ENCODE data around the gene ANKRD45.
"Not testable (repeated sequence)": the region's sequence is repeated elsewhere in the genome, so short reads cannot be mapped to it uniquely, and the experiment has no call there.

ANKRD45 gene

DNA sequence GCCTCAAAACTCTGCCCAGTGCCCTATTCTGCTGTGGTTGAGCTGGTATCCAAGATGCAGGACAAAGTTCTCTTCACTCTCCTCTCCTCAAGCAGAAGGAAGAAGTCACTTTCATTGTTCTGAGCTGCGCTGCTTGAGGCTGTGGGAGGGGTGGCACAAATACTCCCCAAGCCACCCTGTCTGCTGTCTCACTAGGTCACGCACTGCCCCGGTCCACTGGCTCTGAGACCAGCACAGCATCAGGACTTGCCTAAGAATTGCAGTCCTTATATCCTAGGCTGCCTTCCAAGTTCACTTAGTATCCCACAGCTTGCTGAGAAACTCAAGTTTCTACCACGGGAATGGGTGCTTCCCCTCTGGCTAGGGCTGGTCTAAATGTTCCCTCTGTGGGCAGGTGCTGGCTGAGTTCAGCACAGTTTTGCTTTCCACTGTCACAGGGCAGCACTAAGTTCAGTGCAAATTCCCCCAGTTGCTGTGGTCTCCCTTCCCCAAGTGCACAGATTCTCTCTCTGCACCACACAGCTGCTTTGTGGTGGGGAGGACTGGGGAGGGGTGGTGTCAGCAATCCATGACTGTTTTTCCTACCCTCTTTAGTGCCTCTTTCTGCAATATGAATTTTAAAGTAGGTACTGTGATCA, 99.2 kb downstream of the ANKRD45 start:
- no peak for FAIRE-seq

DNA sequence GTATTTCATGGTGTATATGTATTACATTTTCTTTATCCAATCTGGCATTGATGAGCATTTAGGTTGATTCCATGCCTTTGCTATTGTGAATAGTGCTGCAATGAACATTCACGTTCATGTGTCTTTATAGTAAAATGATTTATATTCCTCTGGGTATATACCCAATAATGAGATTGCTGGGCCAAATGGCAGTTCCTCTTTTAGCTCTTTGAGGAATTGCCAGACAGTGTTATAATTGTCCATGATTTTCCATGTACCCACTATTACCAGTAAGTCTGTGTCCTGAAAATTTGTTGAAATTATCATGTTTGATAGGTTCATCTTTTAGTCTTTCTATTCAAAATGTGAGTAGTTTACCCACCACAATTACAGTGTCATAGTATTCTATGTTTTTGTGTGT, 101.2 kb downstream of the ANKRD45 start:
- no peak for FAIRE-seq

DNA sequence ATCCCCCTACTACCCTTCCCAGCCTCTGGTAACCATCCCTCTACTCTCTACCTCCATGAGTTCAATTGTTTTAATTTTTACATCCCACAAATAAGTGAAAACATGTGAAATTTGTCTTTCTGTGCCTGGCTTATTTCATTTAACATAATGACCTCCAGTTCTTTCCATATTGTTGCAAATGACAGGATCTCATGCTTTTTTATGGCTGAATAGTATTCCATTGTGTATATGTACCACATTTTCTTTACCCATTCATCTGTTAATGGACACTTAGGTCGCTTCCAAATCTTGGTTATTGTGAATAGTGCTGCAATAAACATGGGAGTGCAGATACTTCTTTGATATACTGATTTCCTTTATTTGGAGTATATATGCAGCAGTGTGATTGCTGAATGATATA, 105.8 kb downstream of the ANKRD45 start:
- FAIRE-seq = not testable (repeated sequence)

DNA sequence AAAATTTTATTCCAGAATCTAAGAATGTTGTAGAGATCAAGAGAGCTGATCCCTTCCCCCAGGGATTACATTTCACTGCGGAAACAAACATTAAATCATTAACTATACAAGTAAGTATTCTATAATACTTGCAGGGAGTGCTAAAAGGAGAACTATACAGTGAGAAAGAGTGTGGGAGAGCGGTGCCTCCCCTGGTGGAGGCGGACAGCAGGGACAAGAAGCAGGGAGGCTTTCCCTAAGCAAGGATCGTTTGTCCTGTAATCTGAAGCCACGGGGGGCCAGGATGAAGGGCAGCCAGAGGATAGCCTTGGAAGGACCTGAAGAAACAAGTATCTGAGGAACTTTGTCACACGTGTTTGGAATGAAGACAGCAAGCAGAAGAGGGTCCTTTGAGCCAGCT, 106.8 kb downstream of the ANKRD45 start:
- FAIRE-seq = no peak

DNA sequence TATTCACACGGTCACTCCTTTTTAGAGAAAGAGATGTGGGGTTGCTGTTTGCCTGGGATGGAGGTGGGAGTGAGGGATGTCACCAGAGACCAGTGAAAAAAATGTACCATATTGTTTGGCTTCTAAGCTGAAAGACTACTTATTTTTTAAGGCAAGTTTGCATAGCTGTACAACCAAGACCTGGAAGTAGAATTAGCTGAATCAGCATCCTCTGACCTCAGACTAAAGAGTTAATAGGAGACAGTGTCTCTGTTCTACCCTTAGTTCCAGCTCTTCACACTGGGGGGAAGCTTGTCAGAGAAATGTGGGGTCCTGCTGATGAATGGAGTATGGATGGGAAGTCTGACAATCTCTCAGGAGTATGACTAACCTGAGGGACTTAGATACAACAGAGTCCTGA, 108.4 kb downstream of the ANKRD45 start:
- no peak for FAIRE-seq

DNA sequence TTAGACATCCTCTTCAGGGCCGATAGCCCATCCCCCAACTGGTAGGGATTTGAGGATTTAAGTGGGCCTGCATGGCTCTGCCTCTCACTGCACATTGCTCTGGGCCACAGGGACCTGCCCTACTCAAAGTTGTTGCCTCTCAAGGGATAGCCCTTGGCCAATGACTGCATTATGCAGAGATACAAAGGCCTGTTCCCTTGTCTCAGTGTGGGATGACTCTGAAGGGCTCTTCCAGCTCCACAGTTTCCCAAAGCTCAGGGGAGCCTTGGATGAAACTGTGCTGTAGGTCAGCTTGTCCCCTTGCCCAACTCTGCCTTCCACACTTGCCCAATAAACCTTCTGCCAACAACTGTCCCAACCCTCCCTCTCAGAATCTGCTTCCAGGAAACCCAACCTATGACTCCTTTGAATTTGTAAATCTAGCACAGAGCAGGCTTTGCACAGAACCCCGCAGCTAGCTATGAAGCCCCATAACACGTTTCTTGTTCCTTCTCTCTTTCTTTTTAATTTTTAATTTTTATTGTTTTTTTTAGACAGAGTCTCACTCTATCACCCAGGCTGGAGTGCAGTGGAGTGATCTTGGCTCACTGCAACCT, 109.3 kb downstream of the ANKRD45 start:
- no peak for FAIRE-seq

All from islet of Langerhans (tissue), 1 donor.